Gastroesophageal sphincter (tissue), 3 donors: ENCODE data around the gene ING1.

Experiments
- CTCF ChIP-seq, 4 experiments: fragments of 200-600 bp in 2 of 4; fragments of 450-650 bp in 2 of 4; sonication (generic) in 1 of 4; IDR thresholded peaks; one replicate each; pipeline ENCODE4 v1.5.1; 2017 to 2019; ENCODE audit warnings: antibody characterized with exemption in 4 of 4, mild to moderate bottlenecking in 2 of 4, moderate library complexity in 2 of 4
- EP300 ChIP-seq: sonication (generic); formaldehyde crosslinking; IDR thresholded peaks from one replicate; pipeline ENCODE4 v1.6.1; 2017; ENCODE audit warnings: antibody characterized with exemption, mild to moderate bottlenecking
- POLR2A ChIP-seq, 2 donors: fragments of 450-650 bp; IDR thresholded peaks; one replicate each; pipeline ENCODE4 v1.6.1; 2017; ENCODE audit warnings: antibody characterized with exemption in 2 of 2, mild to moderate bottlenecking in 2 of 2, moderate library complexity in 1 of 2

- TF ChIP-seq CTCF (IDR thresholded peaks at IDR 0.05), result no peak
- TF ChIP-seq POLR2A (IDR thresholded peaks at IDR 0.05), result no peak
- no peak for TF ChIP-seq EP300
Measured at GRCh38 chr13:110690516-110690915, 23.0 kb upstream of the ING1 start.
